ENCODE data around the gene HMGB2. TPM values are rescaled to one million over a fixed set of nuclear protein-coding genes. Genes with fewer than 3 reads are reported as not detected.

Gene HMGB2
- polyA plus RNA-seq, 3 donors = 129 to 299 (median 248) TPM

- 100% methylated on average over 1 of the region's 2 CpGs for WGBS (ENCODE audit: insufficient coverage)
- Mint-ChIP-seq H3K4me3 (no peak overlapping the region), H3K4me1 (peaks cover 2% of the 10 kb centered on the region), H3K36me3 (no peaks in the 10 kb centered on the region), H3K9me3 (peaks cover 0 to 6% (median 3%) of the 10 kb centered on the region in 7 donors), H3K27me3 (ENCODE audit: low read depth in 3 of 3) (peaks cover 0 to 3% (median 2%) of the 10 kb centered on the region in 3 donors), H3K27ac (no peak overlapping the region)
- Histone ChIP-seq H3K9ac (ENCODE audit: insufficient read depth, low read length, poor library complexity, severe bottlenecking) (no peak overlapping the region), H3K79me2 (ENCODE audit: insufficient read depth, low read length) (no peaks in the 10 kb centered on the region), H3K4me1 (ENCODE audit: control insufficient read depth in 1 of 2, insufficient read depth in 2 of 2, low read length in 2 of 2) (no peaks in the 10 kb centered on the region), H3K27ac (ENCODE audit: low read depth in 1 of 2, low read length in 2 of 2) (no peak overlapping the region), H3K4me3 (replicated peaks in 1 of 3; ENCODE audit: low read depth in 2 of 3, low read length in 3 of 3) (no peak overlapping the region), H2AFZ (ENCODE audit: insufficient read depth, low read depth, low read length, poor library complexity, severe bottlenecking) (no peak overlapping the region), H3K36me3 (replicated peaks in 1 of 2; ENCODE audit: control insufficient read depth in 1 of 2, insufficient read depth in 2 of 2, low read length in 2 of 2) (no peaks in the 10 kb centered on the region), H3K27me3 (ENCODE audit: control insufficient read depth in 2 of 2, insufficient read depth in 2 of 2, low read length in 2 of 2) (no peaks in the 10 kb centered on the region), H3K4me2 (replicated peaks; ENCODE audit: extremely low read depth, low read length, poor library complexity, severe bottlenecking) (no peak overlapping the region), H3K9me3 (replicated peaks in 1 of 2; ENCODE audit: control insufficient read depth in 1 of 2, insufficient read depth in 1 of 2, low read length in 2 of 2) (peaks cover 0 to 5% of the 10 kb centered on the region in 2 donors), H4K20me1 (ENCODE audit: insufficient read depth, low read length) (no peaks in the 10 kb centered on the region)
- no peak for DNase-seq
- intact Hi-C loops (cut with micrococcal nuclease) = no loop called here
- TF ChIP-seq CTCF (IDR thresholded peaks at IDR 0.05) = no peak
These were observed 23.8 kb upstream of the HMGB2 start for GRCh38 chr4:173357939-173358338.

- Histone ChIP-seq H3K4me3 (replicated peaks in 1 of 3; ENCODE audit: low read depth in 2 of 3, low read length in 3 of 3) (no peak overlapping the region), H3K4me1 (ENCODE audit: control insufficient read depth in 1 of 2, insufficient read depth in 2 of 2, low read length in 2 of 2) (no peaks in the 10 kb centered on the region), H2AFZ (ENCODE audit: insufficient read depth, low read depth, low read length, poor library complexity, severe bottlenecking) (no peak overlapping the region), H3K9ac (ENCODE audit: insufficient read depth, low read length, poor library complexity, severe bottlenecking) (no peak overlapping the region), H3K4me2 (replicated peaks; ENCODE audit: extremely low read depth, low read length, poor library complexity, severe bottlenecking) (no peak overlapping the region), H3K27me3 (ENCODE audit: control insufficient read depth in 2 of 2, insufficient read depth in 2 of 2, low read length in 2 of 2) (no peaks in the 10 kb centered on the region), H3K27ac (ENCODE audit: low read depth in 1 of 2, low read length in 2 of 2) (no peak overlapping the region), H4K20me1 (ENCODE audit: insufficient read depth, low read length) (no peaks in the 10 kb centered on the region), H3K9me3 (replicated peaks in 1 of 2; ENCODE audit: control insufficient read depth in 1 of 2, insufficient read depth in 1 of 2, low read length in 2 of 2) (no peaks in the 10 kb centered on the region), H3K36me3 (replicated peaks in 1 of 2; ENCODE audit: control insufficient read depth in 1 of 2, insufficient read depth in 2 of 2, low read length in 2 of 2) (no peaks in the 10 kb centered on the region), H3K79me2 (ENCODE audit: insufficient read depth, low read length) (no peaks in the 10 kb centered on the region)
- DNase-seq = no peak
- Mint-ChIP-seq H3K27ac (no peak overlapping the region), H3K27me3 (ENCODE audit: low read depth in 3 of 3) (no peaks in the 10 kb centered on the region), H3K36me3 (no peaks in the 10 kb centered on the region), H3K4me1 (peaks cover 10% of the 10 kb centered on the region), H3K4me3 (no peak overlapping the region), H3K9me3 (peaks cover 0 to 3% (median 2%) of the 10 kb centered on the region in 7 donors)
- intact Hi-C loops (cut with micrococcal nuclease) = no loop called here
- WGBS (ENCODE audit: insufficient coverage) = no CpG with 5 or more reads among the region's 1 CpG
- no peak for TF ChIP-seq CTCF (IDR thresholded peaks at IDR 0.05)
These were observed 13.3 kb upstream of the HMGB2 start for GRCh38 chr4:173347467-173347866.
